GM12865 (cell line): ENCODE data around the gene MYMX.

Source experiments
- DNase-seq: peaks from one replicate; pipeline ENCODE4 v3.0.0; 2010; ENCODE audit warnings: low read depth
- H3K4me3 ChIP-seq: 2 replicates; pipeline ENCODE4 v1.5.1; 2011; ENCODE audit warnings: mild to moderate bottlenecking, low read depth, low read length, control low read depth
- TF ChIP-seq, protein P1 (sequence below): IDR thresholded peaks from 2 replicates; pipeline ENCODE4 v1.5.1; 2011; ENCODE audit warnings: low read length, control low read depth, low read depth, inconsistent platforms; ENCODE audit not compliant: insufficient read depth; ENCODE audit errors: missing control alignments

MYMX gene

DNA sequence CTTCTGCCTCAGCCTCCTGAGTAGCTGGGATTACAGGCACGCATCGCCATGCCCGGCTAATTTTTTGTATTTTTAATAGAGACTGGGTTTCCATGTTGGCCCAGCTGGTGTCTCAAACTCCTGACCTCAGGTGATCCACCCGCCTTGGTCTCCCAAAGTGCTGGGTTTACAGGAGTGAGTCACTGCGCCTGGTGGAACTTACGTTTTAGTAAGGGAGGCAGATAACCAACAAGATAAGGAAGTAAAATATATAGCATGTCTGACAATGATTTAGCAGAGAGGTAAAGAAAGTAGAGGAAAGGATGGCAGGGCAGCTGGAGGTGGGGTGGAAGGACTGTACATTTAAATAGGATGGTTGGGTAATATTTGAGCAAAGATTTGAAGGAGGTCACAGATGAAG is 12.8 kb upstream of the MYMX start:
- no peak for DNase-seq
- no peak overlapping the region for H3K4me3 ChIP-seq
- TF ChIP-seq, protein P1, sequence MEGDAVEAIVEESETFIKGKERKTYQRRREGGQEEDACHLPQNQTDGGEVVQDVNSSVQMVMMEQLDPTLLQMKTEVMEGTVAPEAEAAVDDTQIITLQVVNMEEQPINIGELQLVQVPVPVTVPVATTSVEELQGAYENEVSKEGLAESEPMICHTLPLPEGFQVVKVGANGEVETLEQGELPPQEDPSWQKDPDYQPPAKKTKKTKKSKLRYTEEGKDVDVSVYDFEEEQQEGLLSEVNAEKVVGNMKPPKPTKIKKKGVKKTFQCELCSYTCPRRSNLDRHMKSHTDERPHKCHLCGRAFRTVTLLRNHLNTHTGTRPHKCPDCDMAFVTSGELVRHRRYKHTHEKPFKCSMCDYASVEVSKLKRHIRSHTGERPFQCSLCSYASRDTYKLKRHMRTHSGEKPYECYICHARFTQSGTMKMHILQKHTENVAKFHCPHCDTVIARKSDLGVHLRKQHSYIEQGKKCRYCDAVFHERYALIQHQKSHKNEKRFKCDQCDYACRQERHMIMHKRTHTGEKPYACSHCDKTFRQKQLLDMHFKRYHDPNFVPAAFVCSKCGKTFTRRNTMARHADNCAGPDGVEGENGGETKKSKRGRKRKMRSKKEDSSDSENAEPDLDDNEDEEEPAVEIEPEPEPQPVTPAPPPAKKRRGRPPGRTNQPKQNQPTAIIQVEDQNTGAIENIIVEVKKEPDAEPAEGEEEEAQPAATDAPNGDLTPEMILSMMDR = no peak

DNA sequence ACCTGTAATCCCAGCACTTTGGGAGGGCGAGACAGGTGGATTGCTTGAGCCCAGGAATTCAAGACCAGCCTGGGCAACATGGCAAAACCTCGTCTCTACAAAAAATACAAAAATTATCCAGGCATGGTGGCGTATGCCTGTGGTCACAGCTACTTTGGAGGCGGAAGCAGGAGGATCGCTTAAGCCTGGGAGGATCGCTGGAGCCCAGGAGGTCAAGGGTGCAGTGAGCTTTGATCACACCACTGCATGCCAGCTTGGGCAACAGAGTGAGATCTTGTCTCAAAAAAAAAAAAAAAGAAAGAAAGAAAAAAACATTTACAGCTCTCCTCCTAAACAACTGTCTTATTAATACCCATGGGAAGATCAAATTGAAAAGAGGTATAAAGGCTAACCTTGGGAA is 8.8 kb upstream of the MYMX start:
- no peak overlapping the region for H3K4me3 ChIP-seq
- TF ChIP-seq, protein P1 = no peak

DNA sequence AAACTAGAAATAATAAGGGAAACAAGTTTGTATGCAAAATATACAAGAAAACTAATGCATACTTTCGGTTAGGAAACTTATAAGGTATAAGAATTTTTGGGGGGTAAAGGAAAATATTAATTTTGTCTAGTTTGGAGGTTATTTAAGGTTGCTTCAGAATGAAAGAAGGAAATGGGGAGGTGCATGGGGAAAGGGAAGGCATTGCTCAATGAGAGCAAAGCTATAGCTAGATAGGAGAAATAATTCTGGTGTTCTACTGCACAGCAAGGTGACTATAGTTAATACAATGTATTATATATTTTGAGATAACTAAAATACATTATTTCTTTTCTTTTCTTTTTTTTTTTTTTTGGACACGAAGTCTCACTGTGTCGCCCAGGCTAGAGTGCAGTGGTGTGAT is 5.4 kb upstream of the MYMX start:
- TF ChIP-seq, protein P1 = no peak
- no peak for DNase-seq
- H3K4me3 ChIP-seq = no peak overlapping the region

More for the DNA sequence above, 8.8 kb upstream of the MYMX start:
- DNase-seq = no peak

DNA sequence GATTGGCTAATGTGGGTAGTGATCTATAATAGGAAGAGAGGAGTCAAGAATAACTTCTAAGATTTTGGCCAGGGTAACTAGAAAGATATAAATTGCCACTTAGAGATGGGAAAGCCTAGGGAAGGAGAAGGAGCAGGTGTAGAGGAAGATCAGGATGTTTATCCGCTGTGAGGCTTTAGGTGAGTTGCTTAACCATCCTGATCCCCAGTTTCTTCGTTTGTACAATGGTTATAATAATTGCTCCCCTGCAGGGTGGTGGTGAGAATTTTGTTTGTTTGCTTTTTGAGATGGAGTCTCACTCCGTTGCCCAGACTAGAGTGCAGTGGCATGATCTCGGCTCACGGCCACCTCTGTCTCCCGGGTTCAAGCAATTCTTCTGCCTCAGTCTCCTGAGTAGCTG is 2.4 kb upstream of the MYMX start:
- TF ChIP-seq, protein P1 = no peak
- no peak overlapping the region for H3K4me3 ChIP-seq
- no peak for DNase-seq

DNA sequence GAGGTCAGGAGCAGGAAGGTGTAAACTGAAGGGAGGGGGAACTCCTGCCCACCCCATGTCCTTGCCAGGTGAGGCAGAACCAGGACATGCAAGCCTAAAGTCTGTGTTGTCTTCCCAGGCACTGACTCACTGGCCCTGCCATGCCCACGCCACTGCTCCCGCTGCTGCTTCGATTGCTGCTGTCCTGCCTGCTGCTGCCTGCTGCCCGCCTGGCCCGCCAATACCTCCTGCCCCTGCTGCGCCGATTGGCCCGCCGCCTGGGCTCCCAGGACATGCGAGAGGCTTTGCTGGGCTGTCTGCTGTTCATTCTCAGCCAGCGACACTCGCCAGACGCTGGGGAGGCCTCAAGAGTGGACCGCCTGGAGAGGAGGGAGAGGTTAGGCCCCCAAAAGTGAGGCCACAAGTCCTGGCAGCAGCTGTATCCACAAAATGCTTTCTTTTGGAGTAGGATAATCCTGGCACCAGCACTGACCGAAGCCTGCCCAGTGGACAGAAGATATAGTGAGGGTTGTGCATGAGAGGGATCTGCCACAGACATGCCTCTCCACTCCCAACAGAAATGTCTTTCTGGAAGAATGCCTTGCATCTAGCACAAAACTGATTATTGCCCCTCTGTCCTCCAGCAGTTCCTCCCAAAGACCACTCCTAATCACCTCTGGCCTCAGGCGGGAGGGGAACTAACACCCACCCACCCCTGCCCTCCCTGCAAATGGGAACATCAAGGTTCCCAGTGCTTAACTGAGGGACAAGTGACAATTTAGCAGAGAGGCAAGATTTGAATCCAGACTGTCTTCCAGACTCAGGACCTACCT is 812 bp downstream of the MYMX start:
- DNase-seq = no peak
- H3K4me3 ChIP-seq = no peak overlapping the region
- TF ChIP-seq, protein P1 = no peak

DNA sequence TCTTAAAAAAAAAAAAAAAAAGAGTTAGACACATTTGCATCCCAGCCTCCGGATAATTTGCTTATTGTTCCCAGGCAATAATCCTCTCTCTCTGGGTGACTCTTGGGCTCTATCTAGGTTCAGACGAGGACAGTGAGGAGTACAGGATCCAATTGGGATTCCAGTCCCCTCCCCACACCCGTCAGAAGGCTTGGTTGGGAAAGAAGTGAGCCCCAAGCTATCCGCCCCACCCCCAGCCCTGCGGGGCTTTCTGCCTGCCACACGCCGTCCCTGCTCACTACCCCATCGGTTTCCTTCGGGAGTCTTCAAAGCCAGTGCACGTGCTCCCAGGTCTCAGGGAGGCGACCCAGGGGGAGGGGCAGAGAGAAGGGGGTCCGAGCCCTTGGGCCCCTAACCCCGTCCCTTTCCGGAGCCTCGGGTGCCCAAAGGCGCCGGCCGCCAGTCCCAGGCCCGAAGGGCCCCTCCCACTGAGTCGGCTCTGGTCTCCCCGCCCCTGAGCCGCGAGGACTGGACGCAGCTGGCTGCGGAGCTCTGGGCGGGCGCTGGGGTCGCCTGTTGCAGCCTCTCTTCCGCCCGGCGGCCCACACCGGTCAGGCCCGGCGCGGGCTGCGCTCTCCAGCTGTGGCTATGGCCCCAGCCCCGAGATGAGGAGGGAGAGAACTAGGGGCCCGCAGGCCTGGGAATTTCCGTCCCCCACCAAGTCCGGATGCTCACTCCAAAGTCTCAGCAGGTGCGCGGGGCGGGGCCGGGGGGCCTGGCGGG is 2.5 kb downstream of the MYMX start:
- peak; percentile 86 for DNase-seq
- TF ChIP-seq, protein P1 = no peak
- H3K4me3 ChIP-seq = peak overlapping the region; percentile 73
